Gastrocnemius medialis (tissue), 4 donors: ENCODE results near the gene MSI2.

Experiments used
- CTCF ChIP-seq, 5 experiments: fragments of 450-650 bp in 3 of 5; fragments of 200-600 bp in 2 of 5; sonication (generic) in 2 of 5; IDR thresholded peaks in 4 of 5; conservative IDR thresholded peaks in 1 of 5; 1 replicate in 4 of 5; 2 replicates in 1 of 5; pipeline ENCODE4 v1.5.1; 2016 to 2019; ENCODE audit warnings: antibody characterized with exemption in 5 of 5, mild to moderate bottlenecking in 3 of 5, moderate library complexity in 3 of 5
- POLR2A ChIP-seq, 2 donors: fragments of 450-650 bp; IDR thresholded peaks; one replicate each; pipeline ENCODE4 v1.6.1; 2017; ENCODE audit warnings: antibody characterized with exemption in 2 of 2, mild to moderate bottlenecking in 2 of 2, moderate library complexity in 2 of 2

DNA sequence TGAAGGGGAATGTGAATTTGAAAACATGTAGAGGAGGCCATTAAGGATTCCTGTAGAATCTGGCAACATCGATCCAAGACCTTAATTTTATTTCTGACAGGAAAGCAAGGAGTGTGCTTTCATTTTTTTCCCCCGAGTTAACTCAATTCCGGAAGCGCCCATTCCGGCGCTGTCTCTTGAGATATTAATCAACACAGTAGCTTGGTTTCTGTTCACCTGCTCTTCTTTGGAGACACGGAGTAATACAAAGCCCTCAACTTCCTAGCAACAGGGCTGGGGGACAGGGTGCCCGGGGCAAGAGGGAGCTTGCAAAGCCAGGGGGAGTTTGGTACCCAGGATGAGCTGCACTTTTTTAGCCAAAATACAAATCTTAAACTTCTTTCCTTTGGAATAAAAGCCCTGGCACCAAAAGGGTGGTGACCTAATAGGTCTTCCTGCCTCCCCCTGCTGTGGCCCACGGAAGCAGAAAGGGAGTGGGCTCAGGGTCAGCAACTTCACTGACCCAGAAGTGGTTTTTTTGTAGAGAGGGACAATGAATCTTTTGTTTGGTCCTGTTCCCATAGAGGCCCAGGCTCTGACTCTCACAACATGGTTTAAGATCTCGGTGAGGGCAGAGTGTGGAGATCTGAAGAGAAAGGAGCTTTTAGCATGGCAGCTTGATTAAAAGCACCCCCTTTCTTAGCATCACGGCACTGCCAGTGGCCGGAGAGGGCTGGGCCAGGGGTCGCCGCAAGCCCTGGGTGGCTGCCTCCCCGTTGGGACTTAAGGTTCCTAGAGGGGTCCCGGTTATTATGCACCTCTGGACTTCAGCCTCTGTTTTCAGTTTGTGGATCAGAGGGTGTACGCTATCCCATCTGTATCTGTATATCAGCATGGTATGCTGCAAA is 281.4 kb downstream of the MSI2 start:
- no peak for TF ChIP-seq CTCF (IDR thresholded peaks at IDR 0.05 in 4 of 5, conservative IDR thresholded peaks at IDR 0.05 in 1 of 5)
- no peak for TF ChIP-seq POLR2A (IDR thresholded peaks at IDR 0.05)
